ENCODE data around the gene EHMT1.
A peak's percentile ranks its signal among the peaks of the same experiment; 100 is the strongest.
"Not testable (repeated sequence)": the region's sequence is repeated elsewhere in the genome, so short reads cannot be mapped to it uniquely, and the experiment has no call there.

EHMT1 gene

GRCh38 chr9:137721479-137721878 lies 102.7 kb downstream of the EHMT1 start:
- DNase-seq = peak; percentile 65

GRCh38 chr9:137721899-137722298 lies 103.1 kb downstream of the EHMT1 start:
- DNase-seq = peak; percentile 57

- DNase-seq = no peak
Measured at GRCh38 chr9:137722481-137722880, 103.7 kb downstream of the EHMT1 start.

GRCh38 chr9:137723356-137723755 lies 104.6 kb downstream of the EHMT1 start:
- DNase-seq = not testable (repeated sequence)

GRCh38 chr9:137723783-137724445 lies 105.1 kb downstream of the EHMT1 start:
- peak; percentile 36 for DNase-seq

GRCh38 chr9:137724818-137725240 lies 106.0 kb downstream of the EHMT1 start:
- no peak for DNase-seq

- no peak for DNase-seq
Measured at GRCh38 chr9:137725598-137725997, 106.8 kb downstream of the EHMT1 start.

GRCh38 chr9:137726336-137726735 lies 107.5 kb downstream of the EHMT1 start:
- not testable (repeated sequence) for DNase-seq

- no peak for DNase-seq
Measured at GRCh38 chr9:137726764-137727163, 108.0 kb downstream of the EHMT1 start.

- no peak for DNase-seq
Measured at GRCh38 chr9:137727716-137728115, 108.9 kb downstream of the EHMT1 start.

GRCh38 chr9:137728444-137729311 lies 109.9 kb downstream of the EHMT1 start:
- no peak for DNase-seq

- DNase-seq = no peak
Measured at GRCh38 chr9:137731216-137731946, 112.6 kb downstream of the EHMT1 start.

GRCh38 chr9:137731947-137732813 lies 113.4 kb downstream of the EHMT1 start:
- DNase-seq = no peak

- no peak for DNase-seq
Measured at GRCh38 chr9:137733429-137733828, 114.6 kb downstream of the EHMT1 start.

GRCh38 chr9:137734181-137734580 lies 115.4 kb downstream of the EHMT1 start:
- no peak for DNase-seq

GRCh38 chr9:137738182-137738696 lies 119.4 kb downstream of the EHMT1 start:
- DNase-seq = not testable (repeated sequence)

GRCh38 chr9:137738703-137739102 lies 119.9 kb downstream of the EHMT1 start:
- no peak for DNase-seq

- DNase-seq = no peak
Measured at GRCh38 chr9:137739371-137740309, 120.8 kb downstream of the EHMT1 start.

- DNase-seq = no peak
Measured at GRCh38 chr9:137740312-137740711, 121.5 kb downstream of the EHMT1 start.

- DNase-seq = no peak
Measured at GRCh38 chr9:137741330-137741729, 122.5 kb downstream of the EHMT1 start.

GRCh38 chr9:137742698-137743097 lies 123.9 kb downstream of the EHMT1 start:
- DNase-seq = no peak
